ENCODE results near the gene ENPEP.
"Not testable (repeated sequence)": the region's sequence is repeated elsewhere in the genome, so short reads cannot be mapped to it uniquely, and the experiment has no call there.

ENPEP gene

DNA sequence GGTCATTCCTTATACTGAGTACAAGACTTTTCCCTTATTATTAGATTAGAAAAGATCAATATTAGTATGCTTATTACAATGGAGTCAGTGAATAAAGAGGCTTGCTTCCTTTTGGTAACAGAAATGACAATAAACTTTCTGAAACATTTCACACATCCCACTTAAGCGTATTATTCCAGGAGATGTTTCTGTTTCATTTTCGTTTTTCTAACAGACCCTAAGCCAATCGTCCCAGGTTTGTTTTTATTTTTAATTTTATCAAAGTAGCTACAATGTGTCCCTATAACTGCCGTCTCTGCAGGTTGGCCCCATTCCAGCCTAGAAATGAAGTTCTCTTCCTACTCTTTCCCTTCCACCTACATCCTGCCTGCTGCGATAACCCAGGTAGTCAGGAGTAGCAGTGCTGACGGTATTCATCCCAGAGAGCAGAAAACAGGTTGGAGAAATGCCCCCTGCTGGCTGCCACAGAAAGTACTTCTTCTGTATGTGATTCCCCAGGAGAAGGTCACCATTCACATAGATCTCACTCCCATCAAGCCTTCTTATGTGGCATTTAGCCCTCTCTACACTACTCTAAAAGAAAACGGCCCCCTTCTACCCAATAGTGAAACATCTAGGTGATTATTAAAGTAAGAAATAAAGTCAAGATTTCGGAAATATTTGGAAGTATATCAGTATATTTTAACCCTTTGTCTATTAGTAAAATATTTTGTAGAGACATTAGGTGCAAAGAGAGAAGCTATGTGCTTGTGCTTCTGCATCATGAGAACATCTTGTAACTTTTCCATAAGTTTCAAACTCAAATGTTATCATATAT is 40.4 kb downstream of the ENPEP start:
- DNase-seq (ENCODE audit: low read depth in 2 of 2, low spot score in 1 of 2), result peak; percentile 42 to 48

- DNase-seq (ENCODE audit: low read depth in 2 of 2, low spot score in 1 of 2), result no peak
Measured at GRCh38 chr4:110518889-110519490, 43.0 kb downstream of the ENPEP start.

- DNase-seq (ENCODE audit: low read depth in 2 of 2, low spot score in 1 of 2), result no peak
Measured at GRCh38 chr4:110520886-110521285, 44.9 kb downstream of the ENPEP start.

GRCh38 chr4:110526589-110526988 is 50.6 kb downstream of the ENPEP start:
- no peak for DNase-seq (ENCODE audit: low read depth in 2 of 2, low spot score in 1 of 2)

DNA sequence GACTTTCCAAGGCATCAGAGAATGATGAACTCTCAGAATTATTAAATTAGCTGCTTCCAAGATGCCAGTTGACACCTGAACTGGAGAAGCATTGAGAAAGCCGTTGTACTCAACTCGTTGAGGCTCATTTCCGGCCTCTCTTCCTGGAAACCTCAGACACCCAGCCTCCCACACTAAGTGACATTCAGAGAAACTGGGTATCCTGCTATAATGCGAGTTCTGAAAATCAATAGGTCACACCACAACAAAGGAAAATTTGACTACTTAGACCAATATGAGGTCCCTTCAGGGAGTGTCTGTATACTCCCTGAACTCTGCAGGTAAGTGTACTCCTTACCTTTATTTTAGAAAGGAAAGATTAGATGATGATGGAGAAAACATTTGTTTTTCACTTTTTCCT is 51.2 kb downstream of the ENPEP start:
- no peak for DNase-seq (ENCODE audit: low read depth in 2 of 2, low spot score in 1 of 2)

GRCh38 chr4:110532901-110533589 is 57.1 kb downstream of the ENPEP start:
- no peak for DNase-seq (ENCODE audit: low read depth in 2 of 2, low spot score in 1 of 2)

GRCh38 chr4:110533590-110533910 is 57.6 kb downstream of the ENPEP start:
- DNase-seq (ENCODE audit: low read depth in 2 of 2, low spot score in 1 of 2), result no peak

GRCh38 chr4:110533940-110534339 is 58.0 kb downstream of the ENPEP start:
- DNase-seq (ENCODE audit: low read depth in 2 of 2, low spot score in 1 of 2), result no peak

- DNase-seq (ENCODE audit: low read depth in 2 of 2, low spot score in 1 of 2), result no peak
Measured at GRCh38 chr4:110540581-110540980, 64.6 kb downstream of the ENPEP start.

DNA sequence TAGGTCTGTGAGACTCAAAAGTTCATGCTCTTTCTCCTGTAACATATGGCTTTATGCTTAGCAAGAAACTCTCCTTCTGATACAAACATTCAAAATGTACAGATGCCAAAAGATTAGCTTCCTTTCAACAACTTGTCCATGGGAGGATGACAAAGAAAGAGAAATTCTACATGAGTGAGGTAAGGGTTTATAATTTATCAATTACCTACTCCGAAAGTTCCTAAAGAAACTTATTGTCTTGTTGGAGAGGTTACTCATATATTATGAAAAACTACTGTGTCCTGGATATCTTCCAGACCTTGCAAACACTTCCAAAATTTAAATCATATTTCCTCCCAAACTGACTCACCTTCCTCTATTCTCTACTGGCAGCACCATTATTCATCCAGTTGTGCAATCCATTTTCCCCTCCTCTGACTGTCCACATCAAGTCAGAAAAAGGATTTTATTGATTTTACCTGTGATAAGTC is 65.1 kb downstream of the ENPEP start:
- DNase-seq (ENCODE audit: low read depth in 2 of 2, low spot score in 1 of 2), result no peak

- no peak for DNase-seq (ENCODE audit: low read depth in 2 of 2, low spot score in 1 of 2)
Measured at GRCh38 chr4:110543577-110543976, 67.6 kb downstream of the ENPEP start.

- no peak for DNase-seq (ENCODE audit: low read depth in 2 of 2, low spot score in 1 of 2)
Measured at GRCh38 chr4:110544594-110544993, 68.6 kb downstream of the ENPEP start.

GRCh38 chr4:110550260-110550659 is 74.3 kb downstream of the ENPEP start:
- no peak for DNase-seq (ENCODE audit: low read depth in 2 of 2, low spot score in 1 of 2)

DNA sequence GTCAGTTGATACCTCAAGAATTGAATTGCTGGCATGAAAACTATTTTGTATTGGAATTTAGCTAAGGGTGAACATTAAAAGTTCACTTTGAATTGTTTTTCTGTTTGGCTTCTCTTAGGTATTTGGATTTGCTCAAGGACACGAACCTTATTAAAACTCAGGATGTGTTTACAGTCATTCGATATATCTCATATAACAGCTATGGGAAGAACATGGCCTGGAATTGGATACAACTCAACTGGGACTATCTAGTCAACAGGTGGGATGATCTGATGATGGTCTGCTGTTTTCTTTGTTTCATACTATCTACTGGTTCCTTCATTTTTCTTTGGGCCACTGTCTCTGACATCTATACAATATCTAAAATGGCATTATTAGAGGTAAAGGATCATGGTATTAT is 77.2 kb downstream of the ENPEP start:
- no peak for DNase-seq (ENCODE audit: low read depth in 2 of 2, low spot score in 1 of 2)

DNA sequence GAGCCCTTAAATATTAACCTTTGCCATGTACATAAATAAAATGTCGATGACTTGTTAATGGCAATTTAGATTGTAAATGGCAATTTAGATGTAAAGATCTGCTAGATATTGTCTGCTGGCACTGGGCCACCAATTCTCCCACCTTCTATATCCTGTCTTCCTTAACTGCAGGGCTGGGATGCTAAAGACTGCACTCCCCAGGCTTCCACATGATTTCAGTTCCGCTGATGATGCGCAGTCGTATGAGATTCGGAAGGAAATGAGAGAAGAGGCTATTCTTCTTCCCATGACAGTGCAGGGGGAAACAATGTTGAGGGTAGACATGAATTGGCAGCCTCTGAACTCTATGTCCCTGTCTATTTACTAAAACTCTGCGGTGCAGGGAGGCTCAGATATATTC is 91.3 kb downstream of the ENPEP start:
- DNase-seq (ENCODE audit: low read depth in 2 of 2, low spot score in 1 of 2), result no peak

DNA sequence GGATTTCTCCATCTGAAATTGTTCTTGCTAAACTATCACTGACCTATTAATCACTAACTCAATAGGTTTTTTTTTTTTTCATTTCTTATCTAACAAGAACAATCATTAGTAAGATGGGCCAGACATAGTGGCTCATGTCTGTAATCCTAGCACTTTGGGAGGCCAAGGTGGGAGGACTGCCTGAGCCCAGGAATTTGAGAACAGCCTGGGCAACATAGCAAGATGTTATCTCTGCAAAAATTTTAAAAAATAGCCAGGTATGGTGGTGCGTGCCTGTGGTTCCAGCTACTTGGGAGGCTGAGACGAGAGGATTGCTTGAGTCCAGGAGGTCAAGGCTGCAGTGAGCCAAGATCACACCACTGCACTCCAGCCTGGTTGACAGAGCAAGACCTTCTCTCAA is 100.7 kb downstream of the ENPEP start:
- DNase-seq (ENCODE audit: low read depth in 2 of 2, low spot score in 1 of 2), result not testable (repeated sequence)

- DNase-seq (ENCODE audit: low read depth in 2 of 2, low spot score in 1 of 2), result no peak
Measured at GRCh38 chr4:110586131-110586850, 110.3 kb downstream of the ENPEP start.

DNA sequence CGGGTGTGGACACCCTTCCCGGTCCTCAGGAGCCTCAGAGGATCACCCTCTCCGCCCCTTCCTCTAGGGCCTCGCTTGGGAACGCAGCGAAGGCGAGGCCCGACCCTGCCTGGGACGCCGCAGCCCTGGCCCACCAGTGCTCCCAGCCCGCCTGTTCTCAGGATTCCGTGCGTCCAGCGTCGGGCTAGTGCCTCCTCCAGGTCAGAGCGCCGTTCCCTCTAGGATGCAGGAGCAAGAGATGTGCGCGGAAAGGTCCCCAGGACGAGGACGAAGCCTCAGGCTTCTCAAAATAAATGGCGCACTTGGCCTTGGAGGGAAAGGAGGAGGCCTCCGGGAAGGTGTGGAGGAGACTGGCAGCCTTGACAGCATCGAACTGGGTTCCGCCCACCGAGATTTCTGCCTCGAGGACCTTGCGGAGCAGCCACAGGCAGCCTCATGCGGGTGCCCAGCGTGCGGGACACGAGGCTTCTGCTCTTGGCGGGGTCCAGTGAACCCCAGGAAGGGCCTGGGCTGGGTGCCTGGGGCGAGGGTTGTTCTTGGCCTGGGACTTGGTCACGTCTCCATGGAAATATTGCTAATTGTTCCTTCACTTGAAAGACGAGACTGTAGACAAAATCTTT is 111.8 kb downstream of the ENPEP start:
- DNase-seq (ENCODE audit: low read depth in 2 of 2, low spot score in 1 of 2), result no peak

GRCh38 chr4:110589297-110589696 is 113.3 kb downstream of the ENPEP start:
- DNase-seq (ENCODE audit: low read depth in 2 of 2, low spot score in 1 of 2), result no peak

- DNase-seq (ENCODE audit: low read depth in 2 of 2, low spot score in 1 of 2), result no peak
Measured at GRCh38 chr4:110595583-110595982, 119.6 kb downstream of the ENPEP start.

DNA sequence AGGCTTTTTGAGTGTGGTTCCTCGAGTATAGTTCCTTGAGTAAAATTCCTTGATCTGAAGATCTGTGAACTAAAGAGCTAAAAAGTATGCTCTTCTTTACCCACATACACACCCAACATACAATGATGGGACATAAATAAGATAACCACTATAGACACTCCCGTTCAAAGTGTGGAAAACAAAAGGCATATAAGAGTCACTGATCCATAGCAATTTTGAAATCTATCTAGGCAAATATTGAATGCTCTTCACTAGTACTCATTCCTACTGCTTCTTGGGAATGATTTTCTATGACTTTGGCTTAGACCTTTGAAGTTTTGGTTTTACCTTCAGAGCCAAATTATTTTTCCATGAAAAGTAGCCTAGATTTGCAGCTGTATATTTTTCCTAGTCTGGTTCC is 120.5 kb downstream of the ENPEP start:
- no peak for DNase-seq (ENCODE audit: low read depth in 2 of 2, low spot score in 1 of 2)

Data from stimulated activated CD8-positive, alpha-beta memory T cell treated with anti-CD3 and anti-CD28 coated beads, Interleukin-4, amount 100 ng/mL, for 4 hours (primary cell).